ENCODE measurements around the gene FHL3. TPM values are rescaled to one million over a fixed set of nuclear protein-coding genes. Genes with fewer than 3 reads are reported as not detected.

Gene FHL3
- total RNA-seq, 2 experiments from 2014 or later = 26.5 to 27.7 TPM

DNA sequence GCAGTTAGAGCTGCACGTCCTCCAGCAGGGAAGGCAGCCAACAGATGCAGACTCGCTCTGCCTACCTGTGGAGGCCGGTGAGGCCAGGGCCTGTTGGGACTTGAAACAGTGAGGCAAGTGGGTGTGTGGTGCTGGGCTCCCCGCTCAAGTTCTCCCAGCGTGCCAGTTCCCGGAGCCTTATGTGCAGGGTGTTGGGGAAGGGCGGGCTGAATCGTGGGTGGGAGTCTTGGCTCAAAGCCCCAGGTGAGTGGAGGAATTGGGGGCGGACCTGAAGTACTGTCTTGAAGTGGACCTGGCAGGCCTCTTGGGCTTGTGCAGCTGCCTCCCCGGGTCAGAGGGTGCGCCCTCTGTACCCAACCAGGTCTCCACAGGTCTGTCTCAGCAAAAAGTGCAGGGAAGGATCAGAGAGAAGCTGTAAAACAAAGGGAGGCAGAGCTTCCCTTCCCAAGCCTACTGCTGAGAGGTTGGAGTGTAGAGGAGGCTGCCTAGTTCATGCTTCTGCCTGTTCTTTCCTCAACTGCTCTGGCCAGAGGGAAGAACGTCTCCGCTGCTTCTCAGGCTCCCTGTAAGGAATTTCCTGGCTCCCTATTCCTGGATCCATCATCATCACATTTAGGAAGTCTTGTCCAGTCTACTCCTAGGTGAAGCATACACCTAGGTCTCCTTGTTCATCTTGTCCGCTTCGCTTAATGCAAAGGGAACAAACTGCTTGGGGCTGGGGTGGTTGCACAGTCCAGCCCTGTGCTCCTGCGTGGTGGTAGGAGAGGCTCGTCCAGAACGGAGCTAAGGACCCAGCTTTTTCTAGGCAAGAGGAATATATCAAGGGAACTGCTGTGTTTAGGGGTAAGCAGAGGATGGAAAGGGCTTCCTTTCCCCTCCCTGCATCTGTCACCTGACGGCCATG lies 22.1 kb upstream of the FHL3 start:
- no peak for DNase-seq
- H3K27ac Mint-ChIP-seq = peak overlapping the region; percentile 70
- H3K9me3 Mint-ChIP-seq = no peaks in the 10 kb centered on the region
- no peaks in the 10 kb centered on the region for H3K27me3 Mint-ChIP-seq
- peaks cover 13% of the 10 kb centered on the region for H3K36me3 Mint-ChIP-seq
- peaks cover 57% of the 10 kb centered on the region for H3K4me1 Mint-ChIP-seq
- H3K4me3 Mint-ChIP-seq = no peak overlapping the region

DNA sequence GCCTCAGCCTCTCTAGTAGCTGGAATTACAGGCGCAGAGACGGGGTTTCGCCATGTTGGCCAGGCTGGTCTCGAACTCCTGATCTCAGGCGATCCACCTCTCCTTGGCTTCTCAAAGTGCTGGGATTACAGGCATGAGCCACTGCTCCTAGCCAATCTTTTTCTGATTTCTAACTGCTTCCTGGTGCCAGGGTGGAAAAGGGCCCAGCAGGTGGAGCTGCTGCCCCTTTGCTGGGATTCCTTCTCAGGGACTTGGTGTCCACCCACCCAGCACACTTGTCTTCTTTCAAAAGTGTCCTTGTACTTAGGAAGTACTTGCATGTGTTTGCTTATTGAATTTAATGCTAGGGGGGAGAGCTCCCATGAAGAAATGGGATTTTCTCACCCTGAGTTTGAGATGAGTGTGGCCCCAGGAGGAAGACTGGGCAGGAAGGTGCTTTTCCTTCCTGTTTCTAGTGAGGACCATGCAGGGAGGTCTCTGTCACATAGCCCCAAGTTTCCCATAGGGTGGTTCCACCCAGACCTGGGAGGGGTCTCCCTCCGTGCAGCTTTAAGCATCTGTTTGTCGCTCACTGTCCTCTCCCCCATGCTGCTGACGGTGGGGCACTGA lies 21.4 kb upstream of the FHL3 start:
- Mint-ChIP-seq H3K4me3 (no peak overlapping the region), H3K36me3 (peaks cover 19% of the 10 kb centered on the region), H3K9me3 (no peaks in the 10 kb centered on the region), H3K27ac (no peak overlapping the region), H3K27me3 (no peaks in the 10 kb centered on the region), H3K4me1 (peaks cover 57% of the 10 kb centered on the region)
- DNase-seq = peak; percentile 46

DNA sequence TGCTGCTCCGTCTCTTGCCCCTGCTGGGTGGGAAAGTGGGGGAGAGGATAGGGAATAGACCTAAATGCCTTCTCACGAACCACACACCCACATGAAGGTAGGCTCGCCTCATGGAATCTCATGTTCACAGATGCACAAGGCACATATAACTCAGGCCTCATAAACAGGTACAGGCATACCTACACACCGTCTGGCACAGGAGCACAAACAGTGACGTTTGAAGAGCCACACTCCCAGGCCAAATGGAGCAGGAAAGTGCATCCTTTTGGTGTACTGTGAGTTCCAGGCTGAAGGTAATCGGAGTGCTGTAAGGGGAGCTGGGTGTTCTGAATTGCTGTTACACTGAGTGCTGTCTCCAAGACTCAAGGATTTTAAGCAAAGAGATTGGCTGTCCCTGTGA lies 20.4 kb upstream of the FHL3 start:
- H3K9me3 Mint-ChIP-seq = no peaks in the 10 kb centered on the region
- H3K27ac Mint-ChIP-seq = no peak overlapping the region
- H3K27me3 Mint-ChIP-seq = no peaks in the 10 kb centered on the region
- H3K36me3 Mint-ChIP-seq = peaks cover 19% of the 10 kb centered on the region
- peaks cover 47% of the 10 kb centered on the region for H3K4me1 Mint-ChIP-seq
- H3K4me3 Mint-ChIP-seq = no peak overlapping the region
- no peak for DNase-seq

DNA sequence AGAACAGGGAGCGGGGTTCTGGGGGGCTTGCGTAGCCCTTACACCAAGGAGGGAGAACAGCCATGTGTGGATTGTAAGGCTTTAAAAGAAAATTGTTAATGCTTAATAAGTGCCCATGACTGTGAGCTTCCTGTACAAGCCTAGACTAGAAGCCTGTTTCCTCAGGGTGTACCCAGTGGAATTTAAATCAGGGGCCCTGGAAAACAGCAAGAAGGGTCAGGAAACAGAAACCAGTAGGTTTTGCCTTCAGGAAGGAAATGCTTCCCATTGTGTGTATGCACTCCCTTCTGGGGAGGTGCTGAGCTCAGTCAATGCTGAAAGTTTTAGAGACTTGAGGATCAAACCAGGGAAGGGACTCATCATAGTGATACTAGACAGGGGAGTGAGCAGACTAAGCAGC lies 19.9 kb upstream of the FHL3 start:
- Mint-ChIP-seq H3K4me3 (no peak overlapping the region), H3K9me3 (no peaks in the 10 kb centered on the region), H3K27ac (no peak overlapping the region), H3K4me1 (peaks cover 42% of the 10 kb centered on the region), H3K27me3 (no peaks in the 10 kb centered on the region), H3K36me3 (peaks cover 19% of the 10 kb centered on the region)
- no peak for DNase-seq

DNA sequence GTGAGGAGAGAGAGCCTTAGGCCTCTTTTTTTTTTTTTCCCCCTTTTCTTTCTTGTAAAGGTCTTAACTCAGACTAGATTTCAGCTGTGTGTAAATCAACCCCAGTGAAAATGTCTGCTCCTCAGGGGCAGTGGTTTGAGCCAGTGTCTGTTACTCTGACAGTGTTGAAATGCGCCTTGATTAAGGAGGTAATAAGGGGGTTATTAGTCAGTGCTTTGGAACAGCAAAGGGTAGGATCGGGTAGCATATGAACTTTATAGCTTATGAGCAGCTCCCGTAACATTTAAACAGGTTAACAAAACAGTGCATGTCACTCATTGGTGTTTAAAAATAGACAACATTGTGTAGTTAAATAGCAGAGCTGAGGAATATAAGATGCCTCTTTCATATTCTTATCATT lies 17.5 kb upstream of the FHL3 start:
- H3K4me1 Mint-ChIP-seq = peaks cover 30% of the 10 kb centered on the region
- no peak overlapping the region for H3K4me3 Mint-ChIP-seq
- peaks cover 23% of the 10 kb centered on the region for H3K36me3 Mint-ChIP-seq
- no peak for DNase-seq
- H3K9me3 Mint-ChIP-seq = no peaks in the 10 kb centered on the region
- no peak overlapping the region for H3K27ac Mint-ChIP-seq
- no peaks in the 10 kb centered on the region for H3K27me3 Mint-ChIP-seq

DNA sequence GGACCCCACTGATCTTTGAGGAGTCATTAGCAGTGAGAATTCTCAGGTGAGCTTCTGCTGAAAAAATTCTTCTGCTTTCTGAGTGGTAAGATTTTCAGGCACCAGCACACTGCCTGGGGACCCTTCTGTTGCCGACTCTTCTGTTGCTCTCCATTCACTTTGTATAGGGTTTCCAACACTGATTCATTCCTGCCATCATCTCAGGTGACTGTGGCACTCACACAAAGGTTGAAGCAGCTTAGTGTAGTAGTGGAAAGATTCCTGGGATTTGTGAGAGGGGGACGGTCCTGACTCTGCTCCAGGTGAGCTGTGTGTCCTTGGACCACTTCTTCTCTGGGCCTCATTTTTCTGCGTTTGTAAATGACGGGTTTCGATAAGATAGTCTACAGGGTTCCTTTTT lies 16.7 kb upstream of the FHL3 start:
- no peak overlapping the region for H3K4me3 Mint-ChIP-seq
- no peak overlapping the region for H3K27ac Mint-ChIP-seq
- H3K27me3 Mint-ChIP-seq = no peaks in the 10 kb centered on the region
- peaks cover 22% of the 10 kb centered on the region for H3K4me1 Mint-ChIP-seq
- H3K9me3 Mint-ChIP-seq = no peaks in the 10 kb centered on the region
- peaks cover 27% of the 10 kb centered on the region for H3K36me3 Mint-ChIP-seq
- DNase-seq = no peak

DNA sequence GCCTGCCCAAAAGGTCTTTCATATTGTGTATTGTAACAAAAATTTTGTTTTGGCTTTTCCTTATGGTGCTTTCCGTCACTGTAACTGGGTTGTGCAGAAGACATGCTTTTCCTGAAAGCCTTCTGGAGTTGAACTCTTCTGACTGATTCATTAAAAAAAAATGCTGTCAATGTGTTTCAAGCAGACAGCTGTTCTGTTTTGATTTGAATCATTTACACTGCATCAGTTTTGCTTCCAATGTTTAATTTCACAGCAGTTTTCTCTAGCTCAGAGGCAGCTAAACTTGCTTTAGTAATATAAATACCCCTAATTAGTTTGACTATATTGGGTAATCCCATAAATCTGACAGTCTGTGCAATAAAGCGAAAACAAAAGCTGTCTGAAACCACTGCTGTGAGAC lies 15.1 kb upstream of the FHL3 start:
- H3K27ac Mint-ChIP-seq = no peak overlapping the region
- peaks cover 26% of the 10 kb centered on the region for H3K36me3 Mint-ChIP-seq
- no peaks in the 10 kb centered on the region for H3K27me3 Mint-ChIP-seq
- DNase-seq = no peak
- H3K4me1 Mint-ChIP-seq = peaks cover 19% of the 10 kb centered on the region
- H3K9me3 Mint-ChIP-seq = no peaks in the 10 kb centered on the region
- H3K4me3 Mint-ChIP-seq = no peak overlapping the region

DNA sequence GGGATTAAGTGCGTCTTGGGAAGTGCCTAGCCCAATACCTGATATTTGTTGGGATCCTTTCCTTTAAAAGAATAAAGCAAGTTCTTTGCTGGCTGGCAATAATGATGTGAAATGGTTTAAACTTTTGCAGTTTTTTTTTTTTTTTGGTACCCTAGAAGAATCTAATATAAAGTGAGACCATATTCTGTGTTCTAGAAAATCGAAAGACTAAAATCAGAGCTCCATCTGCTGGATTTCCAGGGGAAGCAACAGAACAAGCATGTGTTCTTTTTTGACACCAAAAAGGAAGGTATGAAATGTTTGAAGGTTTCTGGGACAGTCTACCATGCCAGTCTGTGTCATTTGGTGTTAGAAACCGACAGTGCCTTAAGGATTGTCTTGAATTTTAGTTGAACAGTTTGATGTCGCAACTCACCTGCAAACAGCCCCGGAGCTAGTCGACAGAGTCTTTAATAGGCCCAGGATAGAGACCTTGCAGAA lies 13.6 kb upstream of the FHL3 start:
- Mint-ChIP-seq H3K4me1 (peaks cover 26% of the 10 kb centered on the region), H3K36me3 (peaks cover 29% of the 10 kb centered on the region), H3K4me3 (no peak overlapping the region), H3K27me3 (no peaks in the 10 kb centered on the region), H3K27ac (no peak overlapping the region), H3K9me3 (no peaks in the 10 kb centered on the region)
- no peak for DNase-seq

DNA sequence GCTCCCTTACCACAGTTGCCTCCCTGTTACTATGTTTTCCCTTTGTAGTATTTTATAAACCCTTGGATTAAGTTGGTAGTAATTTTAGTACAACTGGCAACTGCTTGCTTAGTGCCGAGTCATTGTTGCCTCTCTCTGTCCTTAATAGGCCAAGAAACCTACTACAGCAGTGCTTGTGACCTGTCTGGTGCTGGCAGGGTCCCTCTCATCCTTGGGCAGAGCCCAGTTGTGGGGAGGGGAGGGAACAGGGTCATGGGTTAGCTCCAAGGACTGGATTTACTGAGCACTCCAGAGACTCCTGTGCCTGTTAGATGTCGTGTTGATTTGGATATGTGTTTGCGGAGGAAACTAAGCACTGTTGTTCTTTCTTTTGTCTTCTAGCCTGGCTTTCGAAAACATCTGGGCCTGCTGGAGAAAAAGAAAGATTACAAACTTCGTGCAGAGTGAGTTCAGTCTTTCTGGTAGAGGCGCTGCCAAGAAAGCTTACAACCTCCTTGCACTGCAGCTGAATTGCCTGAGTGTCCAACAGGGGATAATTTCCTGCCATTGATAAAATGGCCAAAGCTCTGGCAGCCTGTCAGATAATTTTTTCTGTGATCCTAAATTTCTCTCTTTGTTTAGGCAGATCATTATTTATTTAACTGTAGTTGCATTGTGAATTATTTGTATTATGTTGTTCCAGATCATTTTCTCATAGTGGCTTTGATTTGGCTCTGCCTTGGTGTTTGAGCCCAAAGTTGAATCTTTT lies 10.8 kb upstream of the FHL3 start:
- Mint-ChIP-seq H3K4me1 (peaks cover 38% of the 10 kb centered on the region), H3K27me3 (no peaks in the 10 kb centered on the region), H3K36me3 (peaks cover 28% of the 10 kb centered on the region), H3K4me3 (no peak overlapping the region), H3K27ac (peak overlapping the region; percentile 46), H3K9me3 (no peaks in the 10 kb centered on the region)
- no peak for DNase-seq

DNA sequence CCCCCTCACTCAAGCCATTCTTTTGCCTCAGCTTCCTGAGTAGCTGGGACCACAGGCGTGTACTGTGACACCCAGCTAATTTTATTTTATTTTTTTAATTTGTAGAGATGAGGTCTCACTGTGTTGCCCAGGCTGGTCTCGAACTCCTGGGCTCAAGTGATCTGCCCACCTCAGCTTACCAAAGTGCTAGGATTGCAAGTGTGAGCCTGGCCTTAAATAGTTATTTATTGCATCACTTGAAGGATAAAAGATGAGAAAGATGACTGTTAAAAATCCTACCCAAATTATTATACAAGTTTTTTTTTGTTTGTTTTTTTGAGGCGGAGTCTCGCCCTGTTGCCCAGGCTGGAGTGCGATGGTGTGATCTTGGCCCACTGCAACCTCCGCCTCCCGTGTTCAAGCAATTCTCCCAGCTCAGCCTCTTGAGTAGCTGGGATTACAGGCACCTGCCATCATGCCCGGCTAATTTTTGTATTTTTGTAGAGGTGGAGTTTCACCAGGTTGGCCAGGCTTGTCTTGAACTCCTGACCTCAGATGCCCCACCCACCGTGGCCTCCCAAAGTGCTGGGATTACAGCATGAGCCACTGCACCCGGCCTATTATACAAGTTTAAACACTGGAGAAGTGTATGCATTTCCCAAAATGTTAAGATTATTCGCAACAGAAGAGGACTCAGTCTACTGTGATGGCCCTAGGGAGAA lies 9.6 kb upstream of the FHL3 start:
- H3K4me1 Mint-ChIP-seq = peaks cover 47% of the 10 kb centered on the region
- peak overlapping the region; percentile 32 for H3K4me3 Mint-ChIP-seq
- peaks cover 28% of the 10 kb centered on the region for H3K36me3 Mint-ChIP-seq
- no peaks in the 10 kb centered on the region for H3K27me3 Mint-ChIP-seq
- H3K27ac Mint-ChIP-seq = peak overlapping the region; percentile 16
- DNase-seq = no peak
- no peaks in the 10 kb centered on the region for H3K9me3 Mint-ChIP-seq

DNA sequence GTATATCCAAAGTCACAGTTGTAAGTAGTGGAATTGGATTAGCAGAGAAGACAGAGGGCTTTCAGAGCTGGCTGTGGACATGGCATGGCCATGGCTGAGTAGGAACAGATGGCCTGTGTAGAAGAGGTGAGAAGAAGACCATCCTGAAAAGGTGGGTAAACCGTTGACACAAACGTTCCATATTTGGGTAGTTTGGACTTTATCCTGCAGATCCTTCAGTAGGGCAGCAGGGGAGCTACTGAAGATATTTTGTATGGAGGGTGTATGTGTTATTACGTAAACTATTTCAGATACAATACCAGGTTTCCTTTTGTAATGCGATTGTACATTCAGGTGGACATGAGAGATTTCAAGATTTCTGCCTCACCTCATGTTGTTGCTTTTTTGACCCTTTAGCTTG lies 8.9 kb upstream of the FHL3 start:
- DNase-seq = no peak
- Mint-ChIP-seq H3K4me3 (peak overlapping the region; percentile 99), H3K36me3 (peaks cover 27% of the 10 kb centered on the region), H3K9me3 (no peaks in the 10 kb centered on the region), H3K27ac (peak overlapping the region; percentile 98), H3K4me1 (peaks cover 53% of the 10 kb centered on the region), H3K27me3 (no peaks in the 10 kb centered on the region)

DNA sequence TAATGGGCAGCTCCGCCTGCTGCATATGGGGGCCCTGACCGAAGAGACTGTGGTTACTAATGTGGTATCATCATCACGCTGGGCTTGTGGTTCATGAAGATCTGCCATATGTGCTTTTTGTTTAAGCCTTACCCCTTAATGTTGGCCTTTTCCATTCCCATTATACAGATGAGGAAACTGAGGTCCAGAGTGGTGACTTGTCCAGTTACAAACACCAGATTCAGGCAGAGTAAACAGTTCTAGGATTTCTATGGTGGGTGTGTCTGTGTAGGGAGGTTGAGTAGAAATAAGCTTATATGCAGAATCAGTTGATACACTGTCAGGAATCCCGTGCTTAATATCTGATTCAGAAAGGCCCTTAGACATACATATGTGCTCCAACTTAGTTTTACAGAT lies 7.9 kb upstream of the FHL3 start:
- Mint-ChIP-seq H3K36me3 (peaks cover 23% of the 10 kb centered on the region), H3K27me3 (no peaks in the 10 kb centered on the region), H3K4me1 (peaks cover 51% of the 10 kb centered on the region), H3K9me3 (no peaks in the 10 kb centered on the region), H3K27ac (peak overlapping the region; percentile 98), H3K4me3 (peak overlapping the region; percentile 99)
- DNase-seq = no peak

DNA sequence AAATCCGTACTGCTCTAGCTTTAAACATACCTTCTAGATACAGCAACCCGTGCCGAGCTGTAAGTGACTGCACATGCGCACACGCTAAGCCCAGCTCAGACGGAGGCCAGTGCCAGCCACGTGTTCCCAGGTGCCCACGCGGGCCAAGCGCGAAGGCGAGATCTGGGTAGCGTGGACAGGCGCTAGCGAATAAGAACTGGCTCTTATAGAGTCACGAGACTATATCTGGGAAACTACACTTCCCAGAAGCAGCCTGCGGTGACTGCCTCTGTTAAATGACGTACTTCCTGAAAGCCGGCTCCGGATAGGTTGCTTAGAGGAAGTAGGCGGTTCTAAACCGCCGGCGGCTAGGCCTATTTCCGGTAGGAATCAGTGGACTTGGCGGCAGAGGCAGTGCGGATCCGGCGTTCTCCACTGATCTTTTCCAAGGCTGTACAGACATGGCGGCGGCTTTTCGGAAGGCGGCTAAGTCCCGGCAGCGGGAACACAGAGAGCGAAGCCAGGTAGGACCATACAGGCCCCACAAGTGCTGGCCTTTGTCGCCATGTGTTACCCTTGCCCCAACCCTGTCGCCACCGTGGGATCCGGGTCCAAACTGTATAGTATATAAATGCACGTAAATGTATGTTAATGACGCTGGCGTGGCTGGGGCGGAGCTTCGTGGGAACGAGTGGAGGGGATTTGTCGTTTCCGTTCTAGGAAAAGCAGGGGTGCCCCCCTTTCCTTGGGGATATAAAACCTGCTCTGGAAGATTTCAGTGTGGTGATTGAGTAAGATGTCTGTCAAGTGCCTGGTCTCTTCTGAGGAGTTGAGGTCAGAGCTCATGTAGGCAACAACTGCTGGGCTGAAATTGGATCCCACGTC lies 7.3 kb upstream of the FHL3 start, which contains the start of gene UTP11:
TSS of gene UTP11 (plus strand) at position 372 of the 864 bp plus-strand sequence. CDS start at position 441, 69 bp downstream.
- no peaks in the 10 kb centered on the region for H3K27me3 Mint-ChIP-seq
- DNase-seq = peak; percentile 91
- peak within 1 kb of the TSS; percentile 99 for H3K4me3 Mint-ChIP-seq
- H3K4me1 Mint-ChIP-seq = peaks cover 50% of the 10 kb centered on the region
- no peaks in the 10 kb centered on the region for H3K9me3 Mint-ChIP-seq
- H3K27ac Mint-ChIP-seq = peak within 1 kb of the TSS; percentile 98
- H3K36me3 Mint-ChIP-seq = peaks cover 22% of the 10 kb centered on the region

DNA sequence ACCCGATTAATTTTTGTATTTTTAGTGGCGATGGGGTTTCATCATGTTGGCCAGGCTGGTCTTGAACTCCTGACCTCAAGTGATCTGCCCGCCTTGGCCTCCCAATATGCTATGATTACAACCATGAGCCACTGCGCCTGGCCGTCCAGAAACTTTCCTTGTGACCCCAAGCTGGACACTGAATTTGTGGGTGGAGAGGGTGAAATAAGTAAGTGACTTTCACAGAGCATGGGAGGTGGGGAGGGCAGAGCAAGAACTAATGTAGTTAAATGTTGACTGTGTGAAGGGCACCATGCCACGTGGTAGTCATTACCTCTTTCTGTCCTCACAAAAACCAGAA lies 4.5 kb upstream of the FHL3 start:
- Mint-ChIP-seq H3K36me3 (peaks cover 15% of the 10 kb centered on the region), H3K9me3 (no peaks in the 10 kb centered on the region), H3K4me1 (peaks cover 38% of the 10 kb centered on the region), H3K27ac (peak overlapping the region; percentile 99), H3K4me3 (no peak overlapping the region), H3K27me3 (no peaks in the 10 kb centered on the region)
- DNase-seq = no peak

Measured in activated naive CD8-positive, alpha-beta T cell treated with anti-CD3 and anti-CD28 coated beads for 36 hours (primary cell).